Activated CD4-positive, CD25-positive, alpha-beta regulatory T cell (primary cell): ENCODE data around the gene B3GLCT.
"Not testable (repeated sequence)": the region's sequence is repeated elsewhere in the genome, so short reads cannot be mapped to it uniquely, and the experiment has no call there.

ENCODE experiments used
- DNase-seq, 4 experiments: peaks; one replicate each; lab custom pipeline; 2025; lab: John Stamatoyannopoulos, UW

The B3GLCT gene

GRCh38 chr13:31278869-31279268 lies 79.1 kb downstream of the B3GLCT start:
- DNase-seq = no peak

- DNase-seq = no peak
Measured at GRCh38 chr13:31282741-31283455, 83.1 kb downstream of the B3GLCT start.

- DNase-seq = no peak
Measured at GRCh38 chr13:31286930-31287329, 87.2 kb downstream of the B3GLCT start.

- DNase-seq = no peak
Measured at GRCh38 chr13:31301119-31301518, 101.3 kb downstream of the B3GLCT start.

- no peak for DNase-seq
Measured at GRCh38 chr13:31310356-31310755, 110.6 kb downstream of the B3GLCT start.

GRCh38 chr13:31310786-31311185 lies 111.0 kb downstream of the B3GLCT start:
- DNase-seq = no peak

- DNase-seq = no peak
Measured at GRCh38 chr13:31311921-31312320, 112.1 kb downstream of the B3GLCT start.

GRCh38 chr13:31314961-31315360 lies 115.2 kb downstream of the B3GLCT start:
- no peak for DNase-seq

- no peak for DNase-seq
Measured at GRCh38 chr13:31320946-31321345, 121.2 kb downstream of the B3GLCT start.

GRCh38 chr13:31321457-31321856 lies 121.7 kb downstream of the B3GLCT start:
- no peak for DNase-seq

- no peak for DNase-seq
Measured at GRCh38 chr13:31322026-31322425, 122.3 kb downstream of the B3GLCT start.

GRCh38 chr13:31322702-31323405 lies 123.1 kb downstream of the B3GLCT start:
- DNase-seq = no peak

GRCh38 chr13:31327182-31327860 lies 127.5 kb downstream of the B3GLCT start:
- DNase-seq = no peak

- no peak for DNase-seq
Measured at GRCh38 chr13:31328549-31329235, 128.9 kb downstream of the B3GLCT start.

- DNase-seq = no peak
Measured at GRCh38 chr13:31330236-31330635, 130.5 kb downstream of the B3GLCT start.

GRCh38 chr13:31331068-31331467 lies 131.3 kb downstream of the B3GLCT start:
- no peak for DNase-seq

GRCh38 chr13:31334547-31334946 lies 134.8 kb downstream of the B3GLCT start:
- no peak for DNase-seq

GRCh38 chr13:31334994-31335557 lies 135.3 kb downstream of the B3GLCT start:
- DNase-seq = no peak

- not testable (repeated sequence) for DNase-seq
Measured at GRCh38 chr13:31339616-31340015, 139.8 kb downstream of the B3GLCT start.

GRCh38 chr13:31340848-31341247 lies 141.1 kb downstream of the B3GLCT start:
- not testable (repeated sequence) for DNase-seq

GRCh38 chr13:31346891-31347290 lies 147.1 kb downstream of the B3GLCT start:
- DNase-seq = no peak

GRCh38 chr13:31349156-31349555 lies 149.4 kb downstream of the B3GLCT start:
- DNase-seq = no peak
